Activated CD4-positive, alpha-beta T cell treated with anti-CD3 and anti-CD28 coated beads, Interleukin-2, amount 10 ng/mL, durations not matched to agents 7 days and 5 days (primary cell): ENCODE data around the gene BACH1. TPM values are rescaled to one million over a fixed set of nuclear protein-coding genes. Genes with fewer than 3 reads are reported as not detected.
"Not testable (repeated sequence)": the region's sequence is repeated elsewhere in the genome, so short reads cannot be mapped to it uniquely, and the experiment has no call there.

Source experiments
- CTCF ChIA-PET: fragments of 350-600 bp; sonication (Branson Sonifier 250); formaldehyde crosslinking; loops from one replicate; lab custom pipeline; 2021; ENCODE audit warnings: antibody characterized with exemption; lab: Charles Lee
- POLR2A ChIA-PET: fragments of 350-600 bp; sonication (Branson Sonifier 250); formaldehyde crosslinking; loops from one replicate; lab custom pipeline; 2021; ENCODE audit warnings: antibody characterized with exemption; lab: Charles Lee
- DNase-seq: peaks from one replicate; pipeline ENCODE4 v3.0.0-alpha.2; 2020
- H3K27ac Mint-ChIP-seq: one replicate; pipeline ENCODE4 v1.8.0; 2021; ENCODE audit warnings: mild to moderate bottlenecking, moderate library complexity, mixed read lengths
- H3K27me3 Mint-ChIP-seq: one replicate; pipeline ENCODE4 v1.8.0; 2021; ENCODE audit warnings: mixed read lengths
- H3K36me3 Mint-ChIP-seq: one replicate; pipeline ENCODE4 v1.8.0; 2021; ENCODE audit warnings: low read depth, mixed read lengths
- H3K4me1 Mint-ChIP-seq: one replicate; pipeline ENCODE4 v1.8.0; 2021; ENCODE audit warnings: mixed read lengths
- H3K4me3 Mint-ChIP-seq: one replicate; pipeline ENCODE4 v1.8.0; 2021; ENCODE audit warnings: mild to moderate bottlenecking, moderate library complexity, mixed read lengths
- H3K9me3 Mint-ChIP-seq: one replicate; pipeline ENCODE4 v1.8.0; 2021; ENCODE audit warnings: mixed read lengths
- total RNA-seq, 2 experiments: library from RNA; stranded (reverse); gene quantifications; one replicate each; pipeline ENCODE4 v1.2.3, GENCODE V29; 2021

Gene BACH1
- total RNA-seq, 2 experiments from 2014 or later = 21.1 to 23.4 TPM

GRCh38 chr21:29342363-29342957 lies 43.7 kb downstream of the BACH1 start:
- ChIA-PET CTCF (interaction anchor here (0.9 to 2.2 kb wide), 2 partner anchors 12 to 40 kb away, joined by 3 to 6 read pairs; no protein-coding TSS in a partner anchor), POLR2A (no interaction called here)
- no peaks in the 10 kb centered on the region for H3K9me3 Mint-ChIP-seq
- H3K4me1 Mint-ChIP-seq = peaks cover 16% of the 10 kb centered on the region
- peaks cover 8% of the 10 kb centered on the region for H3K36me3 Mint-ChIP-seq
- H3K4me3 Mint-ChIP-seq = no peak overlapping the region
- H3K27me3 Mint-ChIP-seq = no peaks in the 10 kb centered on the region
- H3K27ac Mint-ChIP-seq = no peak overlapping the region
- no peak for DNase-seq

DNA sequence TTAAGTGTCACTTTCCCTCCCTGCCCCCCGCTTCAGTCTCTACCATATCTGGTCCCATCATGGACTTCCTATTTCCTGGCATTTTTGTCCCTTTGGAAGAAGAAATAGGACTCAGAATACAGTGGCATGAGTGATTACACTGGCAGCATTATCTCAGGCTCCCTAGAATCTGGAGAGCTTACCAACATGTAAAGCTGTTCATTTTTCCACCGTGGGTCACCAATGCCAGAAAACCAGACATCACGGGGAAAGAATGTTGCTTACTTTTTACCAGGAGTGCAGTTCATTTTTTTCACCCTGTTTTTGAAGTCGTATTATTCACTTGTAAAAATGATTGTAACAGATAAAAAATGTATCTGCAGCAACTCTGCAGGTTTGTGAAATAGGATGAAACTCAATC lies 44.8 kb downstream of the BACH1 start:
- CTCF ChIA-PET = interaction anchor here (1.0 to 2.2 kb wide), 2 partner anchors 8 to 11 kb away, joined by 3 to 6 read pairs; no protein-coding TSS in a partner anchor
- H3K27me3 Mint-ChIP-seq = no peaks in the 10 kb centered on the region
- no peak for DNase-seq
- H3K27ac Mint-ChIP-seq = no peak overlapping the region
- no peak overlapping the region for H3K4me3 Mint-ChIP-seq
- peaks cover 8% of the 10 kb centered on the region for H3K36me3 Mint-ChIP-seq
- H3K9me3 Mint-ChIP-seq = no peaks in the 10 kb centered on the region
- H3K4me1 Mint-ChIP-seq = peaks cover 27% of the 10 kb centered on the region
- POLR2A ChIA-PET = no interaction called here

GRCh38 chr21:29346281-29346680 lies 47.6 kb downstream of the BACH1 start:
- no peak for DNase-seq
- Mint-ChIP-seq H3K9me3 (no peaks in the 10 kb centered on the region), H3K4me3 (no peak overlapping the region)

GRCh38 chr21:29346771-29347170 lies 48.0 kb downstream of the BACH1 start:
- peaks cover 25% of the 10 kb centered on the region for H3K4me1 Mint-ChIP-seq
- POLR2A ChIA-PET = no interaction called here
- no peak for DNase-seq
- peaks cover 11% of the 10 kb centered on the region for H3K36me3 Mint-ChIP-seq
- CTCF ChIA-PET = interaction anchor here (0.7 kb wide), 1 partner anchor 422 kb away, joined by 3 read pairs; no protein-coding TSS in a partner anchor
- no peak overlapping the region for H3K4me3 Mint-ChIP-seq
- H3K9me3 Mint-ChIP-seq = no peaks in the 10 kb centered on the region
- H3K27me3 Mint-ChIP-seq = no peaks in the 10 kb centered on the region
- no peak overlapping the region for H3K27ac Mint-ChIP-seq

More at GRCh38 chr21:29346281-29346680, 47.6 kb downstream of the BACH1 start:
- Mint-ChIP-seq H3K36me3 (peaks cover 8% of the 10 kb centered on the region), H3K27me3 (no peaks in the 10 kb centered on the region), H3K4me1 (peaks cover 26% of the 10 kb centered on the region), H3K27ac (no peak overlapping the region)
- ChIA-PET POLR2A (no interaction called here), CTCF (interaction anchor here (0.7 kb wide), 1 partner anchor 423 kb away, joined by 3 read pairs; no protein-coding TSS in a partner anchor)

- no peaks in the 10 kb centered on the region for H3K27me3 Mint-ChIP-seq
- H3K4me3 Mint-ChIP-seq = no peak overlapping the region
- H3K4me1 Mint-ChIP-seq = peaks cover 20% of the 10 kb centered on the region
- peaks cover 8% of the 10 kb centered on the region for H3K36me3 Mint-ChIP-seq
- no peak for DNase-seq
- H3K9me3 Mint-ChIP-seq = no peaks in the 10 kb centered on the region
- POLR2A ChIA-PET = no interaction called here
- CTCF ChIA-PET = no interaction called here
- H3K27ac Mint-ChIP-seq = no peak overlapping the region
Observed at GRCh38 chr21:29347274-29347681, 48.6 kb downstream of the BACH1 start.

DNA sequence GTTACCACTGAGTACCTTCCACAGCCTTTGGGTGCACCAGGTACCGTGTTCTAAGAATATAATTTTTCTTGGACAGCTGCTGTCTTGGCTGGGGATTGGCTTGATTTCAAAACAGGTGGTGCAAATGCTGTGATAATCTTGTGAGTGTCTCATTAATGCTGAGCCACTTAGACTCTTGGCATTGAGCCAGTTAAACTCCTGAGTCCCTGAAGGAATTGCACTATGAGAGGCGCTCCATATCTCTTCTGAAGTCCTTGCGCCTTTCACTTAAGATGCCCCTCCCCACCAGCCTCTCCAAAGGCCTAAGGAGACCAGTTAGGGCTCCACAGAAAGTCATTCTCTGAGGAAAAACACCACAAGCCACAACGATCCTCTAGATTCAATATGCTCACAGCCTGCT lies 51.0 kb downstream of the BACH1 start:
- Mint-ChIP-seq H3K27ac (no peak overlapping the region), H3K36me3 (peaks cover 19% of the 10 kb centered on the region), H3K4me1 (peaks cover 15% of the 10 kb centered on the region), H3K4me3 (no peak overlapping the region), H3K9me3 (peaks cover 12% of the 10 kb centered on the region), H3K27me3 (no peaks in the 10 kb centered on the region)
- POLR2A ChIA-PET = no interaction called here
- no peak for DNase-seq
- CTCF ChIA-PET = interaction anchor here (1.1 to 2.0 kb wide), 4 partner anchors 10 to 273 kb away, joined by 3 to 10 read pairs (median 4); no protein-coding TSS in a partner anchor

DNA sequence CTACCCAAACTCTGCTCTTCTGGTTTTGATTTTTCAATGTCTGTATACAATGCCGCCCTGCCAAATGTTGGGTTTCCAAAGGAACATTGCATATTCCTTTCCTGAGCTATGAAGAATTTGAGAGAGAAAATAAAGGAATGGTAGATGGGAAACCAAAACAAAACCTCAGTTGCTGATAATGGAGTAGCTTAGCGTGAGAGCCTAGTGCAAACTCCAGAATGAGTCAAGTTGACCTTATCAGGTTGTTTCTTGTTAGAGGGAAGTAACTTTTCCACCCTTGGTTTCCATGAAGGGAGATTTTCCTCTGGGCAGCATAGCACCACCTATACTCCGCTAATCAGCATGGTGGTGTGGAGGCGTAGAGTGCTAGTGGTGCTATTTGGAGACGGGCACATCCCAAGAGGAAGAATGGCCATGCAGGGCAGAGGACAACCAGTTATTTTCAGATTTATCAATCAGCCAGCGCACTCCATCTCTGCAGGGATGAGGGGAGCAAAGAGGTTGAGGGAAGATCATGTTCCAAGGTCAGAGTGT lies 51.6 kb downstream of the BACH1 start:
- H3K27me3 Mint-ChIP-seq = no peaks in the 10 kb centered on the region
- POLR2A ChIA-PET = no interaction called here
- H3K9me3 Mint-ChIP-seq = peaks cover 13% of the 10 kb centered on the region
- CTCF ChIA-PET = interaction anchor here (1.1 to 1.9 kb wide), 3 partner anchors 10 to 236 kb away, joined by 3 to 5 read pairs (median 4); no protein-coding TSS in a partner anchor
- H3K4me1 Mint-ChIP-seq = peaks cover 15% of the 10 kb centered on the region
- H3K4me3 Mint-ChIP-seq = no peak overlapping the region
- H3K36me3 Mint-ChIP-seq = peaks cover 20% of the 10 kb centered on the region
- DNase-seq = no peak
- no peak overlapping the region for H3K27ac Mint-ChIP-seq

DNA sequence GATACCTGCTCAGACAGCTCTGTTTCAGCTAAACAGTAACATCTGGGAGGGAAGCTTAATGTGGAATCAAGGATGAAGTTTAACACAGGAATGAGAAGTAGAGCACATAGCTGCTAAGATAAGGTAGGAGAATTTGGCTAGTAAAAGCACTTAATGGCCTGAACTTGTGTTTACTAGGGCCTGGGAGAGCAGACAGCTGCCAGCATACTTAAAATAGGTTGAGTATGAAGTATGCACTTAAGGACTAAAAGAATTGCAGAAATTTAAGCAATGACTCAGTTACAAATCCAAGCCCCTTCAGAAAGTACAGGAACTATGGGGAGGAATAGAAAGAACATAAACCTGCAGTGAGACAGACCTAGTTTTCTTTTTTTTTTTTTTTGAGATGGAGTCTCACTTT lies 53.0 kb downstream of the BACH1 start:
- no peak for DNase-seq
- Mint-ChIP-seq H3K36me3 (peaks cover 19% of the 10 kb centered on the region), H3K9me3 (peaks cover 15% of the 10 kb centered on the region), H3K4me3 (no peak overlapping the region), H3K4me1 (peaks cover 12% of the 10 kb centered on the region), H3K27me3 (no peaks in the 10 kb centered on the region), H3K27ac (no peak overlapping the region)
- ChIA-PET POLR2A (no interaction called here), CTCF (interaction anchor here (1.9 kb wide), 1 partner anchor 12 kb away, joined by 5 read pairs; no protein-coding TSS in a partner anchor)

GRCh38 chr21:29355043-29355710 lies 56.5 kb downstream of the BACH1 start:
- H3K4me3 Mint-ChIP-seq = not testable (repeated sequence)

GRCh38 chr21:29356291-29356690 lies 57.6 kb downstream of the BACH1 start:
- DNase-seq, H3K4me3 Mint-ChIP-seq, POLR2A ChIA-PET, H3K4me1 Mint-ChIP-seq, H3K27me3 Mint-ChIP-seq, H3K27ac Mint-ChIP-seq, CTCF ChIA-PET: not testable (repeated sequence)
- Mint-ChIP-seq H3K9me3 (peaks cover 15% of the 10 kb centered on the region), H3K36me3 (peaks cover 21% of the 10 kb centered on the region)

More at GRCh38 chr21:29355043-29355710, 56.5 kb downstream of the BACH1 start:
- H3K4me1 Mint-ChIP-seq, H3K27ac Mint-ChIP-seq, DNase-seq, H3K27me3 Mint-ChIP-seq, POLR2A ChIA-PET: not testable (repeated sequence)
- Mint-ChIP-seq H3K36me3 (peaks cover 21% of the 10 kb centered on the region), H3K9me3 (peaks cover 15% of the 10 kb centered on the region)
- CTCF ChIA-PET = interaction anchor here (1.2 to 2.1 kb wide), 3 partner anchors 13 to 267 kb away, joined by 3 to 7 read pairs (median 6); no protein-coding TSS in a partner anchor

- Mint-ChIP-seq H3K9me3 (peaks cover 15% of the 10 kb centered on the region), H3K36me3 (peaks cover 18% of the 10 kb centered on the region)
- DNase-seq, POLR2A ChIA-PET, H3K27me3 Mint-ChIP-seq, H3K4me3 Mint-ChIP-seq, H3K27ac Mint-ChIP-seq, H3K4me1 Mint-ChIP-seq, CTCF ChIA-PET: not testable (repeated sequence)
Observed at GRCh38 chr21:29356810-29357209, 58.1 kb downstream of the BACH1 start.

GRCh38 chr21:29359718-29360117 lies 61.0 kb downstream of the BACH1 start:
- peaks cover 3% of the 10 kb centered on the region for H3K9me3 Mint-ChIP-seq
- CTCF ChIA-PET = no interaction called here
- no peak overlapping the region for H3K4me3 Mint-ChIP-seq
- POLR2A ChIA-PET = no interaction called here
- peaks cover 4% of the 10 kb centered on the region for H3K36me3 Mint-ChIP-seq
- no peak for DNase-seq
- no peaks in the 10 kb centered on the region for H3K27me3 Mint-ChIP-seq
- peaks cover 6% of the 10 kb centered on the region for H3K4me1 Mint-ChIP-seq
- no peak overlapping the region for H3K27ac Mint-ChIP-seq
